Stimulated activated CD4-positive, alpha-beta T cell treated with anti-CD3 and anti-CD28 coated beads, Interleukin-4, amount 100 ng/mL, for 4 hours (primary cell): ENCODE data around the gene TMEM95.
A peak's percentile ranks its signal among the peaks of the same experiment; 100 is the strongest.

Experiments
- DNase-seq, 2 experiments: peaks; one replicate each; pipeline ENCODE4 v3.0.0-alpha.2; 2020

The TMEM95 gene

GRCh38 chr17:7380855-7381683 is 26.1 kb downstream of the TMEM95 start, which contains the start of gene TNK1:
TNK1 (plus strand) TSS chr17:7381089; CDS start chr17:7382927, 1,838 bp downstream.
- DNase-seq, result no peak

- no peak for DNase-seq
These were observed 27.9 kb downstream of the TMEM95 start for GRCh38 chr17:7382901-7383300.

GRCh38 chr17:7383371-7383741 is 28.4 kb downstream of the TMEM95 start:
- no peak for DNase-seq

- DNase-seq, result peak; percentile 76 to 77
These were observed 29.0 kb downstream of the TMEM95 start for GRCh38 chr17:7383742-7384488.

- DNase-seq, result no peak
These were observed 29.6 kb downstream of the TMEM95 start for GRCh38 chr17:7384489-7385081.

GRCh38 chr17:7388856-7389255 is 33.9 kb downstream of the TMEM95 start:
- DNase-seq, result no peak

GRCh38 chr17:7389924-7390910 is 35.3 kb downstream of the TMEM95 start:
- no peak for DNase-seq

GRCh38 chr17:7391307-7391706 is 36.4 kb downstream of the TMEM95 start:
- no peak for DNase-seq

- DNase-seq, result no peak
These were observed 38.0 kb downstream of the TMEM95 start for GRCh38 chr17:7392696-7393612.

GRCh38 chr17:7393613-7394451 is 38.9 kb downstream of the TMEM95 start:
- peak; percentile 56 to 61 for DNase-seq

- DNase-seq, result peak; percentile 75 to 88
These were observed 39.7 kb downstream of the TMEM95 start, which contains the start of gene PLSCR3 for GRCh38 chr17:7394452-7395191. PLSCR3 (minus strand) TSS chr17:7394525; CDS start chr17:7394110, 415 bp downstream.

- no peak for DNase-seq
These were observed 41.2 kb downstream of the TMEM95 start for GRCh38 chr17:7396147-7396546.

GRCh38 chr17:7398612-7399011 is 43.7 kb downstream of the TMEM95 start:
- DNase-seq, result no peak

- peak in 1 of 2 experiments; percentile 26 for DNase-seq
These were observed 48.2 kb downstream of the TMEM95 start for GRCh38 chr17:7403043-7403726.

GRCh38 chr17:7403727-7403976 is 48.7 kb downstream of the TMEM95 start:
- DNase-seq, result no peak

GRCh38 chr17:7403977-7404736 is 49.2 kb downstream of the TMEM95 start, which contains the start of gene TMEM256:
TMEM256 (minus strand) TSS chr17:7404097; CDS start chr17:7404084, 13 bp downstream.
- peak; percentile 92 to 94 for DNase-seq

- peak; percentile 65 to 68 for DNase-seq
These were observed 49.9 kb downstream of the TMEM95 start for GRCh38 chr17:7404737-7405349.
